Keratinocyte (primary cell): Measurements from ENCODE around the gene POLR2L. TPM values are rescaled to one million over a fixed set of nuclear protein-coding genes. Genes with fewer than 3 reads are reported as not detected.

Source experiments
- DNase-seq: peaks from one replicate; pipeline ENCODE4 v3.0.0-alpha.2; 2011; ENCODE audit warnings: low read depth, missing footprints, low spot score
- FAIRE-seq: peaks from 2 replicates; lab custom pipeline; 2011; peaks lifted over from hg19 to GRCh38; lab: Jason Lieb, UNC
- H2AFZ ChIP-seq: 2 replicates; pipeline ENCODE4 v1.6.0; 2012; ENCODE audit warnings: low read length, control low read depth, inconsistent platforms; ENCODE audit not compliant: control insufficient read depth
- H3K27ac ChIP-seq: 2 replicates; pipeline ENCODE4 v1.5.1; 2011; ENCODE audit warnings: low read length; ENCODE audit not compliant: control insufficient read depth, insufficient read depth
- H3K27me3 ChIP-seq: 3 replicates; pipeline ENCODE4 v1.6.0; 2011; ENCODE audit warnings: low read length; ENCODE audit not compliant: control insufficient read depth, insufficient read depth; ENCODE audit errors: extremely low read depth
- H3K36me3 ChIP-seq, 2 experiments: 2 replicates in 1 of 2; 3 replicates in 1 of 2; pipeline ENCODE4 v1.5.1; 2011; ENCODE audit warnings: low read length in 2 of 2, mild to moderate bottlenecking in 1 of 2; ENCODE audit not compliant: control insufficient read depth in 2 of 2, insufficient read depth in 2 of 2; ENCODE audit errors: extremely low read depth in 1 of 2
- H3K4me1 ChIP-seq: 3 replicates; pipeline ENCODE4 v1.5.1; 2011; ENCODE audit warnings: low read length; ENCODE audit not compliant: control insufficient read depth, insufficient read depth; ENCODE audit errors: extremely low read depth
- H3K4me2 ChIP-seq: 3 replicates; pipeline ENCODE4 v1.6.0; 2011; ENCODE audit warnings: low read depth, low read length; ENCODE audit not compliant: control insufficient read depth, insufficient read depth; ENCODE audit errors: extremely low read depth
- H3K4me3 ChIP-seq, 3 experiments: fragments of 200-600 bp in 1 of 3; sonication (generic) in 1 of 3; 2 replicates in 2 of 3; 3 replicates in 1 of 3; pipeline ENCODE4 v1.5.1; 2011 to 2016; ENCODE audit warnings: low read length in 3 of 3, mild to moderate bottlenecking in 3 of 3, control low read depth in 2 of 3, inconsistent platforms in 1 of 3, low read depth in 1 of 3, mixed read lengths in 1 of 3, mixed run types in 1 of 3, moderate library complexity in 1 of 3; ENCODE audit not compliant: control insufficient read depth in 2 of 3, insufficient read depth in 2 of 3; ENCODE audit errors: extremely low read depth in 1 of 3
- H3K79me2 ChIP-seq: 2 replicates; pipeline ENCODE4 v1.6.0; 2012; ENCODE audit warnings: low read length; ENCODE audit not compliant: control insufficient read depth, insufficient read depth
- H3K9ac ChIP-seq: 3 replicates; pipeline ENCODE4 v1.6.0; 2011; ENCODE audit warnings: low read length; ENCODE audit not compliant: control insufficient read depth, insufficient read depth; ENCODE audit errors: extremely low read depth
- H3K9me1 ChIP-seq: 3 replicates; pipeline ENCODE4 v1.6.0; 2011; ENCODE audit warnings: low read length; ENCODE audit not compliant: control insufficient read depth, insufficient read depth; ENCODE audit errors: extremely low read depth
- H3K9me3 ChIP-seq: 2 replicates; pipeline ENCODE4 v1.5.1; 2012; ENCODE audit warnings: low read depth, low read length; ENCODE audit not compliant: control insufficient read depth
- H4K20me1 ChIP-seq: 3 replicates; pipeline ENCODE4 v1.6.0; 2011; ENCODE audit warnings: low read length; ENCODE audit not compliant: control insufficient read depth, insufficient read depth; ENCODE audit errors: extremely low read depth
- CTCF ChIP-seq, 3 experiments: IDR thresholded peaks in 1 of 3; conservative IDR thresholded peaks in 1 of 3; optimal IDR thresholded peaks in 1 of 3; 2 replicates in 2 of 3; 3 replicates in 1 of 3; pipeline versions ENCODE3 to v1.5.1; 2011; ENCODE audit warnings: low read length in 3 of 3, mild to moderate bottlenecking in 3 of 3, moderate library complexity in 2 of 3, control low read depth in 1 of 3, inconsistent platforms in 1 of 3; ENCODE audit not compliant: insufficient read depth in 2 of 3; ENCODE audit errors: extremely low read depth in 1 of 3
- EZH2 ChIP-seq: IDR thresholded peaks from one replicate; pipeline ENCODE4 v1.6.1; 2012; ENCODE audit warnings: inconsistent platforms, mild to moderate bottlenecking, low read length, moderate library complexity
- dilution Hi-C: fragments of 300-500 bp; cut with MboI; formaldehyde crosslinking; loops from one replicate; pipeline ENCODE4 v1.7.0; 2020; ENCODE audit warnings: low sequenced_read_pairs; ENCODE audit not compliant: extremely low pct_ligation_motif_present
- polyA plus RNA-seq, 5 experiments: library from polyadenylated mRNA; depleted of rRNA in 3 of 5; stranded (reverse) in 3 of 5; stranded (forward) in 1 of 5; unstranded in 1 of 5; fragments of >200 nt; gene quantifications; 1 replicate in 1 of 5; 2 replicates in 3 of 5; 3 replicates in 1 of 5; pipeline versions ENCODE4 v1.2.1 to v1.2.3, GENCODE V29; 2011 to 2012; ENCODE audit warnings: missing spikeins in 2 of 5, low read depth in 1 of 5, low replicate concordance in 1 of 5

POLR2L gene
- polyA plus RNA-seq, 1 donor (not counting 4 experiments of a cell fraction or from before 2014, with no cell fraction given): 145 TPM

DNA sequence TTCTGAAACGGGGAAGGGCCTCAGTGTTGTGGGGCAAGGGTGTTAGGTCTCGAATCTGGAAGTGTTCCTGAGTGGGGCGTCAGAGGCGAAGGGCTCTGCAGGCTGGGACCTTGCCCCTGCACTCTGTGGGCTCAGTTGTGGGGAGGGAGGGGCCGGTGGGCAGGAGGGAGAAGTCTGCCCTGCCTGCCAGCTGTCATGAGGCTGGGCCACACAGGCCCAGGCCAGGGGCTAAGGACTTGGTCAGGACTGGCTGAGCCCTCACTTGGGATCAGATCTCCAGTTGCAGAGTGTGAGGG lies 14.5 kb downstream of the POLR2L start, which contains the start of gene CRACR2B:
Gene CRACR2B (plus strand): TSS at position 23 of the 296 bp plus-strand sequence. CDS start 689 bp downstream, outside the sequence.
- Histone ChIP-seq H3K4me1 (peaks cover 32% of the 10 kb centered on the region), H3K36me3 (peaks cover 0 to 4% of the 10 kb centered on the region in 2 experiments), H3K9me1 (no peaks in the 10 kb centered on the region), H3K27ac (no peak within 1 kb of the TSS), H3K4me2 (peak within 1 kb of the TSS; percentile 60), H4K20me1 (no peaks in the 10 kb centered on the region), H3K79me2 (no peaks in the 10 kb centered on the region), H2AFZ (no peak within 1 kb of the TSS), H3K9ac (no peak within 1 kb of the TSS), H3K27me3 (peaks cover 50% of the 10 kb centered on the region), H3K9me3 (no peaks in the 10 kb centered on the region), H3K4me3 (peak within 1 kb of the TSS in 2 of 3 experiments; percentile 29 to 34)
- dilution Hi-C loops: no loop called here
- DNase-seq (no peak), FAIRE-seq (no peak)
- TF ChIP-seq EZH2: peak; percentile 9
- no peak for TF ChIP-seq CTCF (optimal IDR thresholded peaks at IDR 0.05 in 1 of 3, IDR thresholded peaks at IDR 0.05 in 1 of 3, conservative IDR thresholded peaks at IDR 0.05 in 1 of 3; ENCODE audit: extremely low read depth in 1 of 3, insufficient read depth in 2 of 3, low read length in 3 of 3)

- dilution Hi-C loops: no loop called here
- no peak overlapping the region for H3K27ac ChIP-seq
- peak overlapping the region in 2 of 3 experiments; percentile 29 to 34 for H3K4me3 ChIP-seq
- peak overlapping the region; percentile 60 for H3K4me2 ChIP-seq
- H3K4me1 ChIP-seq: peaks cover 29% of the 10 kb centered on the region
- peaks cover 0 to 6% of the 10 kb centered on the region in 2 experiments for H3K36me3 ChIP-seq
- no peak for DNase-seq
- H3K9me3 ChIP-seq: no peaks in the 10 kb centered on the region
- no peaks in the 10 kb centered on the region for H4K20me1 ChIP-seq
- no peaks in the 10 kb centered on the region for H3K79me2 ChIP-seq
- TF ChIP-seq EZH2 (peak; percentile 23), CTCF (optimal IDR thresholded peaks at IDR 0.05 in 1 of 3, IDR thresholded peaks at IDR 0.05 in 1 of 3, conservative IDR thresholded peaks at IDR 0.05 in 1 of 3; ENCODE audit: extremely low read depth in 1 of 3, insufficient read depth in 2 of 3, low read length in 3 of 3) (no peak)
- peaks cover 50% of the 10 kb centered on the region for H3K27me3 ChIP-seq
- H2AFZ ChIP-seq: no peak overlapping the region
- no peak overlapping the region for H3K9ac ChIP-seq
- H3K9me1 ChIP-seq: no peaks in the 10 kb centered on the region
- no peak for FAIRE-seq
These were observed 15.0 kb downstream of the POLR2L start for GRCh38 chr11:827146-827896.
